ENCODE measurements around the gene KITLG.
"Not testable (repeated sequence)": the region's sequence is repeated elsewhere in the genome, so short reads cannot be mapped to it uniquely, and the experiment has no call there.

The KITLG gene

DNA sequence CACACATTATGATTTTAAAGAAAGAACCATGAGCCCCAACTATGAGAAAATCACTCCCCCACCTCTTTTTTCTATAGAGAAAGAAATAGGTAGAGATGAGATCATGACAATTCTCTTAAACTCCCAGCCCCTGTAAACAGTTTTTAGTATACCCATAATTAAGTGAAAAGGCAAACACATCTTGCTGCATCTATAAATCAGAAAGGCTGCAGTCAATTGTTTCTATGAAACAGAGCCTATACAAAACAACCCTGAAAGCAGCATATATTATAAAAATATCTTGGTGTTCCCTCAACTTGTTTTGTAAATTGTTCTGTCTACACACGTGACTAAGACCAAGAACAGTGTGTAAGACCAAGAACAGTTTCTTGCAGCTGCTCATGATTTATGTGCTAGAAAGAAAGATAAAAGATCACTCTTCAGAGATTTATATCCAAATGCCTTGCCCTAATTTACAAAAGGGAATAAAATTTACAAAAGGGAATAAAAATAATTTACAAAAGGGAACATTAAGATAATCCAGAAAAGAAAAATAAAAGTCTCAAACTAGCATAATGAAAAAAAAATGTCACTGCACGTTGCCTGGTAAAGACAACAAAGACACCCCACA is 4.8 kb downstream of the KITLG start:
- no peak for DNase-seq

DNA sequence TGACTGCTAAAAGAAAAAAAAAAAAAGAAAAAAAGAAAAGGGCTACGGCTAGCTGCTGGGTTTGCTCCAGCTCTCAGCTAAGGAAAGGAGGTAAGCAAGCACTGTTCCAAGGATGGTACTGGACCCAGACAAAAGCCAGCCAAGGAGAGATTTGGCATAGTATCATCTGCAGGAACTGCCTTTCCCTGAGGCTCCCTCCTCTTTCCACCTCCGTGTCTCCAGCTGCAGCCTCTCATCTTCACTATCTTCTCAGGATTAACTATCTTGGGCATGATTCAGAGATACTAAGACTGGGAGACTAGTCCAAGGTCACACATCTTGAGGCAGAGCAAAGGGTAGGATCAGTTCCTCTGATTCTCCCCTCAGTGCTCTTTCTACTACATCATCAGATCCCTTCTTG is 6.0 kb downstream of the KITLG start:
- no peak for DNase-seq

DNA sequence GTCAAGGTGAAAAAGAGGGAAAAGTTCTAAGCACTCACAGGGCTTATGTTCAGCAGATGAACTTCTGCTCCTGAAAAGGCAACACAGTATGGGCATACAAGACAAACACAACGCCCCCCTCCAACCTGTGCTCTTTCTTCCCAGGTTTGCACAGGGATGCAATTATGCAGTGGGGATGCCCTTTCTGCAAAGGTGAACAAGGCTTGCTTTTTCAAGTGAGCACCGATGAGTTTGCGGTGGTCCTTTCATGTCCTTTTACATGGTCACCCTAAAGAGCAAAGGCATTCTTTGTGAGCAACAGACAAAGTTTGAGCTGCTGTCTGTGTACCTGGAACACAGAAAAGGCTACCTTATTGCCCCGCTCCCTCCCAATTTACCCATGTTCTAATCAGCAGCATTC is 6.7 kb downstream of the KITLG start:
- DNase-seq, result no peak

DNA sequence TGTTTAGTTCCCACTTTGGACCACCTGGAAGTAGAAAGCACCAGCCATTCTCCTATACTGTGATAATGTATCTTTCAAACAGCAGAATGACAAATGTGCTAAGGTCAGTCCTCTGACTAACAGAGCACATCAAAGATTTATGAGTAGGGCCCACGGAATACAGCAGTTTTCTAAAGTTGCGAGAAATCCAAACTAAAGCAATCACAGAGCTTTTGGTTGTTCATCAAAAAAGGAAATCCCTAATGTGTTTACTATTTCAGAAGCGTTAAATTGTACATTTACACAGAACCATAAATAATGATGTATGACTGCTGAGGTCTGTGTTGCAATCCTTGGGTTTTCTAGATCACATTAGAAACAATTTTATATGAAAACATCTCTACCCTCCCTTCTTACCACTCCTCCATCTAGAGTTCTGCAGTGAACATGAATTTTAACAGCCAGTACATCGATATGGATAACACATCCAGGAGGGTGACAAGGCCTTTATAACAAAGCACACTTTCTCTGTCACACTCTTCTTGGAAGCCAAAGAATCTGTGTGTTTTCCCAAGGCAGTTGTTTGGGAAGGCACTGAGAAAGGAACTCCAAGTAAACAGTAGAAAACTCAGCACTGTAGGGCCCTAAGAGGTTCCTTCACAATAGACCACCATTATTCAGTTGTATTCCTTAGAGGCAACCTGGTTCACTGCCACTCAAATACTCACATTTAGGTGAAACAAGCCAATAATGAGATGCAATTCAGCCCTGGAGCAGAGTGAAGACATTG is 7.3 kb downstream of the KITLG start:
- no peak for DNase-seq

DNA sequence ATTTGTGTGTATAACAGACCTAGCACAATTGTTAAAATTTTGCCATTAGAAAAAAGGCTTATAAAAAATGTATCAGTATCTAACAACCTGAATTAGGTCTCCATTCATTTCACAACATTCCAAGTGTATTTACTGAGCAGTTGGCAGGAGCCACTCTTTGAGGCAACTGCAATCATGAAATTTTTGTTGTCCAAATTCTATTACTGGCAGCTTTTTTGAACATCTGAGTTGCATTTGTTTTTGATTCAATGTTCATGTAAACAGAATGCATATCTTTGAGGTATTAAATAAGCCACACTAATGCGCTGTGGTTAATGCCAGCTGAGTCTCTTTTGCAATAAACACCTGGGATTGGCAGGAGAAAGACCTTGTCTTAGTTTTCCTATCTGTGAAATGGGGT is 8.7 kb downstream of the KITLG start:
- no peak for DNase-seq

DNA sequence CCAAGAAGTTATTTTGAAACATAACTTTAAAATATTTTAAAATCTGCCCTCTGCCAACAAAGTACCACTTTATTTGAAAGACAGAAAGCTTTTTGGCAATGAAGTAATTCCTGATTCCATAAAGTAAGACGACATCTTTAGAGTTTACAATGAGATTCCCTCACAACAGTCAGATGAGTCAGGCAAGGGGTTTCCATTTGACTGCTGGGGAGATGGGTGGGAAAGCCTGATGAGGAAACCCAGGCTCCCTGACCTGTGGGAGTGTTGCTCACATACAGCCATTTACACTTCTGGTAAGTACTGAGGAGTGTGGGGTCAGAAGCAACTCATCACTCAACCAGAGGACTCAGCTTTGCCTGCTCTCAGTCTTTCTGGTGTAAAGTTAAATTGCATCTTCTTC is 10.2 kb downstream of the KITLG start:
- DNase-seq, result no peak

DNA sequence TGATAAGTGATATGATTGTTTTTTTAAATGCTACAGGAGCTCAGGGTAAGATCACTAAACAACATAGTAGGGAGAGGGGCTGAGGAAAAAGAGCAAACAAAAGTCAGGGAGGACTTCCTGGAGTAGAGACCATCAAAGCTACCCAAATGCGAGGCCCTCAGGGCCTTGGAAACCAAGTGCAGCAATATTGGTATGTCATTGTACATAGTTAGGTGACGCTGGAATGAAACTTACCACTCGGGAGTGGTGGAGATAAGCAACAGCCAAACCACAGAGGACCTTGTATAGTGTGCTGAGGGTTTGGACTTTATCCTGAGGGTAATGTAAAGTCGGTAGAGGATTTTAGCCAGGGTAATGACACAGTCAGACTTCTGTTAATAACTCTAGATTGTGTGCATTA is 13.8 kb downstream of the KITLG start:
- DNase-seq, result no peak

DNA sequence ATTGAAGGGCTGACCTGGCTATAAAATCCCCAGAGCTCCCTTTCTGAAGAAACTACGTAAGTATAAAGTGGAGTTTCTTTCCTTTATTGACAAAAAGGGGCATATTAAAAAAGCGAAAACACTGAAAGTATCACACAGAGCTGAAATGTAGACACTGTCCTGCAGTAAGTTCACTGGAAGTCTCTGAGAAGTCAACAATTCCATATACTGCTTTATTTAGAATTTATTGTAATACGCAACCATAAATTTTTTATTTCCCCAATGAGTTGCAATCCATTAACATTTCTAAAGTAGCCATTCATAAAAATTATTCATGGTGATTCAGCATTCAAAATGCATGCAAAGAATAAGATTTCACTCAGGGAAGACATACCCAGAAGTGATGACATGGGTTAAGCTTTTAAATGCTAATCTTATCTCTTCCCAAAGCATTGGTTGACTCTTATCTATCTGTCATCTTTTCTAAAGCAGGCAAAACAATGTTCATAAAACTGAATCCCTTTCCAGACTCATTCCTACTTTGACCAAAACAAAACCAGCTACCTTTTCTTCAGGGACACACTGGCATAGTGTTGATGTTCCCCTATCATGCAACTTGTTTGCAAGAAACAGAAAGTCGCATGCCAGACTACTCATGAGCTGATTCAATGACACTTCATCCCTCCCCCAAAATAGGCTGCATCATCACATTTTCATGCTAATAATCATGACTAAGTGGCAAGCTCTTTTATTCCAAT is 17.3 kb downstream of the KITLG start:
- no peak for DNase-seq

DNA sequence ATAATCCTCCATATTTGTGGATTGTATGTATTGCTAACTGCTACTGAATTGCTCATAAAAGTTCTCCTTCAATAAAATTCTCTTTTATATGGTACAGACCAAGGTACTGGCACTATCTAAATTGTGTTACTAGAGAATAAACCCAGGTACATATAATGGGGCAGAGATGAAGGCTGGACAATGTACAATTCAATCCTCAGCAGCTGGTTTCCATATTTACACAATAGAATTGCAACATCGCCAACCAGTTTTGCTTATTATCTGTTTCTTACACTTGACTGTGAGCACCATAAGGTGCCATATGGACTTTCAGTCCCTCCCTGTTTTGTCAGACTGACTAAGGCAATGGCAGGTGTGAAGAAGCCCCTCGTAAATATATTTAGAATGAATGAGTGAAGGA is 18.1 kb downstream of the KITLG start:
- DNase-seq, result no peak

DNA sequence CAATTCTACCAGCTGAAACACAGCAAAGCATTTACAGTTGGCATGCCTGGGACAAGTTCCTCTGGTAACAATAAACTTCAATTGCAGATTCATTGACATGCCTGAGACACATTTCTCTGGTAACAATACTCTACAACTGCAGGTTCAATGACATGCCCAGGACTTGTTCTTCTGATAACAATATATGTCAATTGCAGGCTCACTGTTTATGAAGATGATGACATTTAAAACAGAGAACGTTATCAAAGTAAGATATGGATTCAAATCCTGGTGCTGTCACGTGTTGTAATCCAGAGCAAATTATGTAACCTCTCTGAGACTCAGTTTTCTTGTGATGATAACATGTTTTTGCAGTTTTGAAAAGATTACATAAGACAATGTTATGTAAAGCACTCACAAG is 20.5 kb downstream of the KITLG start:
- no peak for DNase-seq

DNA sequence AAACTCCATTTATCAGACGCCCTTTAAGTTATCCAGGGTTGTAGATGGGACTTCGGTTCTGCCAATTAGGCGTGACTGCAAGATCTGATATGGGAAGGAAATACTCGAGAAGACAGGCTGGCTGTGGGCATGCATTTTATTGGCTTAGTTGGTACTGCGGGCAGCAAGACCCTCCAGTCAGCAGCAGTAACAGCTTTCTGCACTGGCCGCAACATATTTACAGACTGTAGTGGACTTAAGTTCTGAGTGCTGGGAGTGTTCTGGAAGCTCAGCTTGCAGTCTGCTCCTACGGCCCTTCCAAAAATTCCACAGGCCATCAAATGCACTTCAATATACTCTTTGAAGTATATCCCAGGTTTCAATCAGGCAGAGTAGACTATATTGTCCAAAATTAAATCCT is 21.1 kb downstream of the KITLG start:
- no peak for DNase-seq

DNA sequence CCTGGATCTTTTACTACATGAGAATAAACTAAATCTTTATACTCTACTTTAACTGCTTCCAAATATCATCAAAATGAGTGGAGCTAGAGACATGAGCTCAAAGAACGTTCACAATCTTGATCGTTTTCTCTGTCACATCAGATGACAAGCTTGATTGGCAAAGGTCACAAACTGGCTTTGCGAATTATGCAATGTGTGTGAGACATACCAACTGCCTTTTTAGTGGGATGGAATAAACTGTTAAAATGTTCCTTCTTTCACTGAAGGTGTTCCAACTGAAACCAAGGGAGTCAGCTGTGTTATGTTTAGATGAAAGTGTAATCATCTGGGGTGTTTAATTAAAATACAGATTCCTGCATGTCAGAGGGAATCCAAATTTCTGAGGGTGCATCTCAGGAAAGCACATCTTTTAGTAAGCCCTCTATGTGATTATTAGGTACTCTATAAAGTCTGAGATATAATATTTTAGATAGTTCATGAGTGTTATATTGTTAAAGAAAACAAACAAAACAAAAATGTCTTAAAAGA is 21.9 kb downstream of the KITLG start:
- DNase-seq, result no peak

DNA sequence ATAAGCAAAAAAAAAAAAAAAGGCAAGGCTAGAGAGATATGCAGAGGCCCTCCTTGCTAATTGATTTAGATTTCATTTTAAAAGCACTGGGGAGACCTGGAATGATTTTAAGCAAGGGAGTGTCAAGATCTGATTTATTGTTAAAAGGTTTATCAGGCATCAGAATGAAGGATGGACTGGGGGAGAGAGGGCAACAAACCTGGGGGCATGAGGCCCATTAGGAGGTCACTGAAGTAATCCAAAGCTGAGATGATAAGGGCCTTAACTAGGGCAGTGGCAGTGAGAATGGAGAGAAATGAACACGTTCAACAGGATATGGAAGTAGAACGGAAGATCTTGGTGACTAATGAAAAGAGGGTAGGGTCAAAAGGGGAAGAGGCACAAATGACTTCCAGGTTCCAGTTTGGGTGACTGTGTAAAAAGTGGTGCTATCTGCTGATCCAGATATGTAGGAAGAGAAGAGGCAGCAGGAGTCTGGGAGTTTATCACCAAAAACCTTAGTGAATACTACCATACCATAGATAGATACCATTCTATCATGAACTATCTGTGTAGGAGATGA is 24.0 kb downstream of the KITLG start:
- DNase-seq, result no peak

DNA sequence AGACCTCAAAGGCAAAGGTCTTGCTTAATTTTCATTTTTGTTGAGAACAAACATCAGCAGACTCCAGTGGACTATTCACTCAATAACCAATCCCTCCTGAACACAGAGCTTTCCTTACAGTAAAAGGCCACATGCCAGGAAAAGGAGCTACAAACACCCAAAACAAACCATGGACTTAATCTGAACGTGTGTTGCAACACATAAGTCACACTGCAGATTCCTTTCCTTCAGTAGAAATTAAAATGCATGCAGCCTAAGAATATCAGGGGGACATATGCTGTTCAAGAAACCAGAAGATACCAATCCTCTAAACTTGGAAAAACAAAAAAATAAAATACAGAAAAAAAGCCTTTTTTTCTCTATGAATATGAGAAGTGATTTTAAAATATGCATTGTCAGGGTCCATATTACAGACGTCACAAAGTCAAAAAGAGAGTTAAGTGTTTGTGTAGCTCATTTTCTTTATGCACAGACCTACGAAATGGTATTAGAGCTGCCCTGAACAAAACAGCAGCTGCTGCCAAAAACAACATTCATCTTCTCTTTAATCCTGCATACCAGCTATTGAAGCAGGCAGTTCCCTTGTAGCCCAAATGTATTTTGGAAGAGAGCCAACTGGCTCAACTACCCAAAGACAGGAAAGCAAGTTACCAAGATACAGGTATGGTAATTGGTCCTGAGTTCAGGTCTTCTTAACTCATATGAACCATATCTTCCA is 26.2 kb downstream of the KITLG start:
- no peak for DNase-seq

DNA sequence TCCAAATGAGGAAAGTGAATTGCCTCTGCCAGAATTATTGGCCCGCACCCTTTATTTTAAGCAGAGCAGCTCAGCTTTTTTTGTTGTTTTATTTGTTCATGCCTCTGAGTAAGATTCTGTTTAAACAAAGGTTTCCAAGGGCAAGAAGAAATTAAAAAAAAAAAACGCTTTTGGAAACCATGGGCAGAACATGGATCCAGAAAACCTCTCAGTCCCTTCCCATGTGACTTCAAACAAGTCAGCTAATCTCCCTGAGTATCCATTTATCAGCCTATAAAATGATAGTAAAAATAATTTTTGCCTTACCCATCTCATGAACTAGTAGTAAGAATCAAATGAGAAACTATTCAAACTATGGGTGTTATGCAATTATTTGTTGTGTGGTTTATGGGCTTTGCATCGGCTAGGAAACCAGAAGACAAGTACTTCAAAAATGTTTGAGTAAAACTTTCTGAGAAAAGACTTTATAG is 27.6 kb downstream of the KITLG start:
- no peak for DNase-seq

DNA sequence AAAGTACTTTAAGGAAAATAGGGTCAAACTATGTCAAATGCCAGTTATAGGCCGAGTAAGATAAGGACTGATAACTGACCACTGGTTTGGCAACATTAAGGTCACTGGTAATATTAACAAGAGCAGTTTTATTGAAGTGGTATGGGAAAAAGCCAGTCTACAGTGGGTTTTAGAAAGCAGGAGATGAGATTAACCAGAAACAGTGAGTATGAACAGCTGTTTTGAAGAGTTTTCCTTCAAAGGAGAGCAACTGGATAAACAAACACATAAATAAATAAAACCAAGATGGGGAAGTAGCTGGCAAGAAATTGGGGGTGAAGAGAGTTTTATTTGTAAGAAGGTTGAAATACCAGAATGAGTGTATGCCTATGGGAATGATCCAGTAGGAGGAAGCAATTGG is 30.3 kb downstream of the KITLG start:
- no peak for DNase-seq

DNA sequence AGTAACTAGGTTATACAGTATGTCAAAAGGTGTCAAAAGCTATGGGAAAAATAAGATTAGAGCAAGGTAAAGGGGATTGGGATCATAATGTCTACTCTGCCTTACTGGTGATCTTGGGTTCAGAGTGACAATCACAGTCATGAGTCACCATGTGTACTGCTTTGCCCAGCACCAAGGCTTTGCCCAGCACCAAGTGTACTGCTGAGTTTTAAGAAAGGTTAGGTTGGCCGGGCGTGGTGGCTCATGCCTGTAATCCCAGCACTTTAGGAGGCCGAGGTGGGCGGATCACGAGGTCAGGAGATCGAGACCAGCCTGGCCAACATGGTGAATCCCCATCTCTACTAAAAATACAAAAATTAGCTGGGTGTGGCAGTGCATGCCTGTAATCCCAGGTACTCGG is 32.3 kb downstream of the KITLG start:
- not testable (repeated sequence) for DNase-seq

DNA sequence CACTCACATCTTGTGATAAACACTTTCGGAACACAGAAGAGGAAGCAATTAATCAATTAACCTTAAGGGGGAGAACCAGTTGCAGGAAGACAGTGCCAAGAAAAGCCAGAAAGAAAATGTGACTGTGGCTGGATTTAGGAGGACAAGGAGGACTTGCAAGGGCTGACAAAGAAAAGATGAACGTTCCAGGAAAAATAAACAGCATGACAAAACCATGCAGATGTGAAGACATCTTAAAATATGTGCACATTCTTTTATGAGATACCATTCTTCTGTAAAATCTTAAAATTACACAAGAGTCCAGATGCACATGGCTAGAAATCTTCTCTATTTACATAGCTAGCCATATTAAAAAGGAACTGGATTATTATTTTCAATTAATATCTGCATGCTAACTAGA is 33.4 kb downstream of the KITLG start:
- no peak for DNase-seq

DNA sequence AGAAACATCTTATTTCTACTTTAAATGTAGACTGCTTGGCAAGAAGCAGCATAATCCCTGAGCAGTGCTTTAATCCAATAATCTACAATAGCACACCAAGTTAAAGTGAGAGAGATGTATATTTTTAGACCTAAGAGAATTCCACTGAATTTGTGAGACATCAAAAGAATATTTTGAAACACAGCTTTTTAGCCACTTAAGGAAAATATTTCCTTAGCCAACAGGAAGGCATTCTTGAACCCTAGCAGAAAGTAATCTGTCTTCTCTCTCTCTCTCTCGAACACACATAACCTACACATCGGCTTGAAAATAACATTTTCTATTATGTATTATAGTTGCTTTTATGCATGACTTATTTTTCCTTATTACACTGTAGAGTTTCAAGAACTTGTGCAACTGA is 34.0 kb downstream of the KITLG start:
- DNase-seq, result no peak

DNA sequence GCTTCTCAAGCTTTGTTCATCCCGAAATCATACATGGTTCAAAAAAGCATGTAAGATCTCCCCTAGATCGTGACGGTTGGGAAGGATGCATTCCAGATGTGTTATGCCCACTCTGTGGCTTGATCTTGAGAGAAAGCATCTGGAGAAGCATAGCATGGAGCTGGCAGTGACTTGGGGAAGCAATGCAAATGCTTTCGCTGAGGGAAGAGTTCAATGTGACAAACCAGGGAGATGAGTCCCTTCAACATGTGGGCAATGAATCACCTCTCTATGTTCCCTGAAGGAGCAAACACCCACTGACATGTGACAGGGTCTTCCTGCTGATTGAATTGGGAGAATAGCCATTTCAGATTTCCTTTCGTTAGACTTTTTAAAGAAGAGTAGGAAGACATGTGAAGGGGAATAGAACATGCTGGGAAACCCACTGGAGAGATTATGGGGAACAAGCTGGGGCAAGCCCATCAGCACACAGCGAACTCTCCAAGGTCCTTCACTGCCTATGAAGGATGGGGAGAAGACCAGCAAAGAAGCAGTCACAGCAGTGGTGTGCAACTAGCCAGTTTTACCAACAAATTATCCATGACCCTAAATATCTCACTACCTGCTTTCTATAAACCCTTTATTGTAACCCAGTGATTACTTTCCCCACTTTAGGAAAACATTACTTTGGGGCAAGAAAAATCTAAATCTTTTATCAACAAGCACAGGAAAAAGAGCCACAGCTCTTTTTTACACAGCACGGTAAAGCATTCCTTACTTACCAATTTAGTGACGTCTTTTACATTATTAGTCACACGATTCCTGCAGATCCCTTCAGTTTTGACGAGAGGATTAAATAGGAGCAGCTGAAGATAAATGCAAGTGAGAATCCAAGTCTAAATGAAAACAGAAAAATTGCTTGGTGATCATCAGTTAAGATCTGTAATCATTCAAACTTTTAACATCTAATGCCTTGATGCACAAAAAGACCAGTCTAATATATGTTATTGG is 35.0 kb downstream of the KITLG start:
- no peak for DNase-seq

DNA sequence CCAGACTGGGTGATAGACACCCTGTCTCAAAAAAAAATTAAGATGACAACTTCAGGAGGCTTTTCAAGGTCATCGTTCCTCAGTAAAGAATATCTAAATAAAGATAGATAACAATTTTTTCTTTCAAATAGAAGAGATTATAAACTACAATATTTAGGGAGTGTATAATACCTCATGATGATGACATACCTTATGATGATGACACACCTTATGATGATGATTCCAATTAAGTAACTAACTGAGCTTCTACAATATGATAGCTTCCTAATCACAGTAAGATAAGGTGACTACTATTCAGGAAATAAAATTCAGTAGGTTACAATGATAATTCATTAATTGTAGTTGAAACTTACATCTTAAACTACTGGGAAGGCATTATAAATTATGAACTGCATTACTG is 40.4 kb downstream of the KITLG start:
- DNase-seq, result no peak

DNA sequence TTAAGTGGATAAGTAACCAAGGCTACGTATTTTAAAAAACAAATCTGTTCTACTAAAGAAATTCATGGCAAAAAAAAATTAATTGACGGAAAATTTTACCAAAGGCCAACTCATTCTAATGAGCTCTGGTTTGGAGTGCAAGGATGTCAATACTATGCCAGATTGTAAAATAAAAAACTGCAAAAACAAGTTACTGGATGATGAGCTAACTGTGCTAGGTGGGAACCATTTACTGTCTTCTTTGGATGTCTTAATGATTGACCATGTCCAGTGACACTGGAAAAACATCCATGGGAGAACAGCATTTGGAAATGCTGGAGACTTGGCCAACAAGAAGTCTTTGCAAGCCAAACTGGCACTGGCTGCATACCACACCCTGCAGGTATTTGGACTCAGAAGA is 41.6 kb downstream of the KITLG start:
- no peak for DNase-seq

All from activated CD4-positive, alpha-beta T cell treated with anti-CD3 and anti-CD28 coated beads, Interleukin-2, amount 50 U/mL, for 48 hours (primary cell).